GM21717 (cell line): ENCODE data around the gene POMC.
"Not testable (repeated sequence)": the region's sequence is repeated elsewhere in the genome, so short reads cannot be mapped to it uniquely, and the experiment has no call there.

Experiments used
- ATAC-seq: cut with Tn5 transposase; IDR thresholded peaks from one replicate; pipeline ENCODE4 v1.9.1; 2021; ENCODE audit warnings: mild to moderate bottlenecking, moderate library complexity; ENCODE audit not compliant: unreplicated experiment

POMC gene

DNA sequence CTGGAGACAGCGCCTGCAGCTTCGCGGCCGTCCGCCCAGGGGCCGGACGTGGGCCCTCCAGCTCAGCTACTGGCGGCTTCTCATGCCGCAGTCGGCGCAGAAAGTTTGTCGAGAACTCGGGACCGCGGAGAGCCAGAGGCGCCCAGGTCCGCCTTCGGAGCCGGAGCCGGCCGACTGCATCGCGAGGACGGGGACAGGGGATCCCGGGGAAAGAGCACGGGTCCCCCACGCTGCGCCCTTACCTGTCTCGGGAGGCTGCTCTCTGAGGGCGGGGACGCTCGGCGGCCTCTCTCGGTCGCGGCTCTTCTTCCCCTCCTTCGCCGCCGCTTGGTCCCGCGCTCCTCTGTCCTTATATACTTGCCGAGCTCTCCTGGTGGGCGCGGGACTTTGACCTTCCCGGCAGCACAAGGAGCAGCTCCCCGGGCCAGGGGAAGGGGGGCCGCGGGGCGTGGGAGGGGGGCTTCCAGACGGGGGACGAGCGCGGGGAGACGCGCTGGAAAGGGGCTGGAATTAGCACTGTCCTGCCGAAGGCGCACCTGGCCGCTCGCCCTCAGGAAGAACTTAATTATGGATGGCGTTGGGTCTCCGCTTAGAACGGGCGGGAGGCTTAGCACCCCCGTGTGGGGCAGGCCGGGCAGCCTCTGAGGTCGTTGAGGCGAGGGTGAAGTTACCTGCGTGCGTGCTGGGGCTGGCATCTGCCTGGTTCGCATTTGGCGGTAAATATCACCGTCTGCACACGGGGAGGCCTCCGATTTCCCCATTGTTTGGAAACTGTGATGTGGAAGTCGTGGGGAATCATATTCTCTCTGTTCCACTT lies at the start of gene POMC:
Gene POMC (minus strand): TSS at position 325 of the 817 bp plus-strand sequence. CDS start 3,808 bp downstream, outside the sequence.
- ATAC-seq, result no peak

DNA sequence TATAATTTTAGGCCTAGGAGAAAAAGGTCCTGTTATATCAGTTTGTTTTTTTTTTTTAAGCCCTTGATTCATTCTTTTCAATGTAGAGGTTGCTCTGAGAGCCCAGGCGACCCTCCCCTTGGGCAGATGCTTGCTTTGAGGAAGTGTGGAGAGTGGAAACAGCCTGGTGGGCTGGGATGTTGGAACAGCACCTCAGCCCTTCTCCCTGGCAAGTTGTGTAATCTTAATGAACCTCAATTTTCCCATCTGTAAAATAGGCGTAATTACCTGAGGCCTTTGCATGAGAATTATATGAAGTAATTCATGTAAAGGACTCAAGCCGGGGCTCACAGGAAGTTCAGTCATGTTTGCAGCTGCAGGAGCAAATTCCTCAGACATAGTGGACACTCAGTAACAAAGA lies 49.7 kb upstream of the POMC start:
- no peak for ATAC-seq

DNA sequence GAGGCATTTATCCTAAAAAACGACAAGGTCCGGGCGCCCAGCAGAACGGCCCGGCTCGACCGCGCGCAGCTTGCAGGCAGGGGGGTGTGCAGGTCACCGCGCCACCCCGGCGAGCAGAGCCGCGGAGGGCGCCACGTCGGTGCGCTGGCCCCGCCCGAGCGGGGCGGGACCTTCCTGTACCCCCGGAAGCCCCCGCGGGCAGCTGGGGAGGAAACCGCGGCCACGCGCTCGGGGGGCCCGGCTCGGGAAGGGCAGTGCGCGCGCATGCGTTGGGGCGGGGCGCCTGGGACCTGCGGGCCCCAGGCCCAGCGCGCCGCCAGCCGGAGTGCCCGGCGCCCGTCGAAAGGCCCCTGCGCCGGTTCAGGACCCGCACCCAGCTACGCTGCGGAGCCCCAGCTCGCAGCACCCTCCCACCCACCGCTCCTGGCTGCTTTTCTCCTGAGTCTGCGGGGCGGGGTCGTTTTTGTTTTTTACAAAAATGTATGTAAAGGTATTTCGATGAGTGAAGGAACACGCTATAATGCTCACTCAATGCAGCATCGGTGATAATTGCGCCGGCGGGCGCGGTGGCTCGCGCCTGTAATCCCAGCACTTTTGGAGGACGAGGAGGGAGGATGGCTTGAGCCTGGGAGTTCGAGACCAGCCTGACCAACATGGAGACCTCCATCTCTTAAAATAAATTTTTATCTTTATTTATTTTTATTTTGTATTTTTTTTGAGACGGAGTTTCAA lies 47.7 kb upstream of the POMC start:
- no peak for ATAC-seq

DNA sequence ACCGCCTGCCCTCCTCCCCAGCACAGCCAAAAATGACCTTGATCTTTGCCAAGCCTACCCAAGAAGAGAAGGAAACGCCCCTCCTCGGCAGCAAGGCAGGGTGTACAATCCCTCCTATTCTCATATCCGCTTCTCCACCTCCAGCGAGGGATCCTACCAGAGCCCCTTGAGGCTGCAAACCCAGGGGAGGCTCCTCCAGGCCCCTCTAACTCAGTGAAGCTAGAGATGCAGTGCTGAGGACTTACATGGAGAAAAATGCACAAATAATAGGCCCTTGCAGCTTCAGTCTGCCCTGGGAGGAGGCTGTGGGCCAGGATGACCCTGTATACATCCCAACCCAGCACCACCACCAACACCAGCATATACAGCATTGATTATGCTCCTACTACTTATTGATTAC lies 46.9 kb upstream of the POMC start:
- no peak for ATAC-seq

DNA sequence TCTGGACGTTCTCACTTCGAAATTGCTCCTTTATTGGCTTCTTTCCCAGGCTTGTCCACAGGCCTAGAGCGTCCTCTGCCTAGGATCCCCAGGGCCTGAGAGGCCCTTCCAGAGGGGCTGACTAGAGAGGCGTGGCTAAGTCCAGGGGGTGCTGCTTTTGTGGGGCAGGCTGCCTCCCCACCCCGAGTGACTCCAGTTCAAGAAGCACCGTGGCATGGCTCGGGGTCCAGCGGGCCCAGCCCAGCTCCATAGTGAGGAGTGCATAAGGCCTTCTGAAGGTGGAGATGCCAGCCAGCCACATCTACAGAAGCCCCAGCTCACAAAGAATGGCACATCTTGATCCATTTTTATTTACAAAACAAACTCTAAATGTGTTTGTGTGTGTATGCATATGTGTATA lies 44.8 kb upstream of the POMC start:
- no peak for ATAC-seq

DNA sequence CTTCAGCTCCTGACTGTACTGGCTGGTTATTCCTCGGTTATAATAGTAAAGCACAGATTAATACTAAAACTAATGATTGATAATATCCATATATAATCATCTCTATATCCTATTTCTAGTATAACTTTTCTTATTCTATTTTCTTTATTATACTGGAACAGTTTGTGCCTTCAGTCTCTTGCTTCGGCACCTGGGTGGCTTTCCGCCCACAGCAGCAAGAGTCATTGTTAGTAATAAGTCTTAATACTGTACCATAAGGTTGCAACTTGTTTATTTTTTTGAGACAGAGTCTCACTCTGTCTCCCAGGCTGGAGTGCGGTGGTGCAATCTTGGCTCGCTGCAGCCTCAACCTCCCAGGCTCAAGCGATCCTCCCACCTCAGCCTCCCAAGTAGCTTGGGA lies 42.5 kb upstream of the POMC start:
- ATAC-seq, result not testable (repeated sequence)

DNA sequence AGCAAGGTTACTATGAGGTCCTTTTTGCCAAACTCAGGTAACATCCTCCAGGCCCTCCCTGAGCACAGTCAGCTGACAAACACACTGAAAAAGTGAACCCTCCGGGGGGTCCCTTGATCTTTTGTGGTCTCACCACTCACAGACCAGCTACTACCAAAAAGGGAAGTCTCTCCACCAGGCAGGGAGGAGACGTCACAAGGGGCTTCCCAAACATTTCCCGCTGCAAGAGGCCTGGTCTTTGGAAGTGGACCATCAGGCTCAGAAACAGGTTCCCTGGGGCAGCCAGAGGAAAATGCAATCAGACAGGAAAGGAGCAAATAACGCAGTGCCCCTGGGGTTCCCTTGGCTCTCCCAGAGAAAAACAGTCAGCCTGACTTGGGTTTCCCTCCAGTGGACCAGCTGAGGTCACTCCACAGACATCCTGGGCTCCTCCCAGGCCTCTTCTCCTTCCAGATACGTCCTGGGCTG lies 38.7 kb upstream of the POMC start:
- ATAC-seq, result no peak

DNA sequence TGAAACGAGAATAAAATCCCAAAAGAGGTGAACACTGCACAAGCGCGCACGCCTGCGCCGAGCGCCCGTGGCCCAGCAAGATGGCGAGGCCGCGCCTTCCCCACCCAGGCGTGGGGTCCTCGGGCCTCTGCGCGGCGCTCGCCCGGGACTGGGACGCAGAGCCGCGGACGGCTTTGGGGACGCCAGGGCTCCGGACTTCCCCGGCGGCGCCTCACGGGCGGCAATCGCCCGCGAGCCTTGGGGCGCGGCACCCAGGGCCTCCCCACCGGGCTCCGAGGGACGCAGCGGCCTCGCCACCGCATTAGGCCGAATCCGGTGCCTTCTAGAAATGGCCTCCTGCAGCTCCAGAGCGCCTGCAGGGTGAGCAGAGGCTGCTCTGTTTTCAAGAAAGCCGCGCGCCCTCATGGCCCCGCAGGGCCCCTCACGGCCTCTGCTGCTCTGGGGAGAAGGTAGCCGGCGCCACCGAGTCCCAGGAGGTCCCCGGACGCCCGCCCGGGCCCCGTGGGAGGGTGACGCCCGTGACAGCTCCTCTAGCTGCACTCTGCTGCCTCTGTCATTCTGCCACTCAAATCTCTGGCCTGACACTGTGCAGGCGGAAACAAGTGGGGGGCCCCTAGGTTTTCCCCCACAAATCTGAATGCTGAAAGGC lies 35.9 kb upstream of the POMC start:
- ATAC-seq, result peak; percentile 44

DNA sequence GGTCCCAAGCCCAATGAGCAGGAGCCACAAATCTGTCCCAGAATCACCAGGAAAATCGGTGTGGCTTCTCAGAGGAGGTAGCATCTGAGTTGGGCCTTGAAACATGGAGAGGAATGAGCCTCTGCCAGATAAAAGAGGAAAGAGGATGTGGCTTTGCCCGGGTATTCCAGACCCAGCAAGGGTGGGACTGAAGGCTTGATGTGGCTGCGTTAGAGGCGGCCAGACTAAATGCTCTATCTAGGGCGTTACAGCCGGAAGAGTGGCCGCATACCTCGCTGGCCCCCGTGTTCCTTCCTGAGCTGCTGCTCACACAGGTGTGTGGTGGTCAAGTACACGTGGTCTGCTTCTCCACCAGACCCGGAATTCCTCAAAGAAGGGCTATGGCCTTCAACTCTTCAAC lies 33.9 kb upstream of the POMC start:
- ATAC-seq, result no peak

DNA sequence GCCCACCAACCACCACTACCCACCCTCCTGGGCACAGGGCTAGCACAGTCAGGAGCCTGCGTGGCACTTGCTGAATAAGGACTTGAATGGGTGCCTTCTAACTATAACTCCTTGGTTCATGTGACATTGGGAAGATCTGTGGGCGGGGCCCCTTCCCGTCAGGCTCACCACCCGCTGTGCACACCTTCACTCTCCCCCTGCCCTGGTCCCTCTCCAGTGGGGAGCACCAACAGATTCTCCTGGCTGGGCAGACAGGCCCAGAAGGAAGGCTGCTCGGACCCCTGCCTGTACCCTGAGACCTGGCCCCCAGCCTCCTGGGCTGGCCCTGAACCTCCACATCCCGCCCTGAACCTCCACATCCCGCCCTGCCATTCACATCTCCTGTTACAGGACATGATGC lies 33.4 kb upstream of the POMC start:
- no peak for ATAC-seq

DNA sequence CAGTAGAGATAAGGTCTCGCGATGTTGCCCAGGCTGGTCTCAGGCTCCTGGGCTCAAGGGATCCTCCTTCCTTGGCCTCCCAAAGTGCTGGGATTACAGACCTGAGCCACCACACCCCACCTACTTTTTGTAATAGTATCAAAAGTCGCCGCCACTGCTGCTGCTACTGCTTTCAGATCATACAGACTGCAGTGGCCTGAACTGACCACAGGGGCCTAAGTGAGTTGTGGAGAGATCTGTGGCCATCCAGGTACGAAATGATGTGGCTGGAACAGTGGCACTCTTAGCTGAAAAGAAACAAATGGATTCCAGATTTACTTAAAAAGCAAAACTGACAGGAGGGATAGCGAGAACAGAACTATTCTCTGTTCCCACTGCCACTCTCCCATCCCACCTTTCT lies 32.9 kb upstream of the POMC start:
- ATAC-seq, result no peak

DNA sequence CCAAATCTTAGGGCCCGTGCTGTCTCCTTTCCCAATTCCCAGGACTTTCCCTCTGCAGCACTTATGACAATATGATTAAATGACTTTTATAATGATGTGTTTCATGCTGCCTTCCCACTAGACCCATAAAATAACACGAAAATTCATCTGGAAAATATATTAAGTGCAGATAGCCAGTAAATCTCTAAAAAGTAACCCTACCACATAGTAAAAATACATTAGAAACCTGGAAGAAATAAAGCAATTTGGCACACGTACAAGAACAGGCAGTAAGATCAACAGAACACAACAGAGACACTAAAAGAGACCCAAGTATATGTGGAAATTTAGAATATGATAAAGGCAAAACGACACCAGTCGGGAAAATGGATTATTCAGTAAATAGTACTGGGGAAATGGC lies 30.2 kb upstream of the POMC start:
- ATAC-seq, result no peak

DNA sequence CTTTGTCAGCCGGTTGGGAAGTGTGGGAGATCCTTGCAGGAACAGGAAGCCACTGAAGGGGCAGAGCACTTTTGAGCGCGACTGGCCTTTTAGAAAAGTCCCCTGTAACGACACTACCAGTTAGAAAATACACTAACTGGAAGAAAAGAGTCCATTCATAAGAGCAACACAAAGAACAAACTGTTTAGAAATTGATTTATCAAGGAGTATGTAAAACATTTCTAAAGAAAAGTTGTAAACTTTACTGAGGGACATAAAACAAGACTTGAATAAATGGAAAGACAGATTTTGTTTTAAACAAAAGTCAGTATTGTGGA lies 29.8 kb upstream of the POMC start:
- no peak for ATAC-seq

DNA sequence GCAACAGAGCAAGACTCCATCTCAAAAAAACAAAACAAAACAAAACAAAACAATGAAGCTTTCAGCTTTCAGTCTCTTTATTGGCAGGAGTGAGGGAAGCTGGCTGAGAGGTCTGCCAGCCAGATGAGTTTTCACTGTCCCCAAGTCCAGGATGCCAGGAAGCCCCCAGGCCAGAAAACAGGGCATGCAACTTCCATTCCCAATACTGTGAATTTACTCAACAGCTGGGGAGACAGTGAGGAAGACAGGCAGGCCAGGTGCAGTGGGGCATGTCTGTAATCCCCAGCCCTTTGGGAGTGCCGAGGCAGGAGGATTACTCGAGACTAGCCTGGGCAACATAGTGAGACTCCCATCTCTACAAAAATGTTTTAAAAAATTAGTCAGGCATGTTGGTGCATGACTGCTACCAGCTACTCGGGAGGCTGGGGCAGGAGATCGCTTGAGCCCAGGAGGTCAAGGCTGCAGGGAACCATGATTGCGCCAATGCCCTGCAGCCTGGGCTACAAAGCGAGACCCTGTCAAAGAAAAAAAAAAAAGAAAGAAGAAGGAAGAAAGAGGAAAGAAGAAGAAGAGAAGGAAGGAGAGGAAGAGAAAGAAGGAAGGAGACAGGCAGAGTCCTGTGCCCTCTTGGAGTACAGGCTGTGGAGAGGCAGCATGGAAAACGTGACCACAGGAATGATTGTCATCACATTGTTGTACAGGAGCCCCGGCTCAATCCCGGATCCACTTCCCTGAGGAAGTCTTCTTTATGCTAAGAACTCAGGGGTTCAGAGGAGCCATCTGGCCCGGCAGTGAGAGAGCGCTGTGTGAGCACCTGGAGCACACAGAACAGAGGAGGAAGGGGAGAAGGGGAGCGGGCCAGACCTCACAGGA lies 29.2 kb upstream of the POMC start:
- ATAC-seq, result no peak

DNA sequence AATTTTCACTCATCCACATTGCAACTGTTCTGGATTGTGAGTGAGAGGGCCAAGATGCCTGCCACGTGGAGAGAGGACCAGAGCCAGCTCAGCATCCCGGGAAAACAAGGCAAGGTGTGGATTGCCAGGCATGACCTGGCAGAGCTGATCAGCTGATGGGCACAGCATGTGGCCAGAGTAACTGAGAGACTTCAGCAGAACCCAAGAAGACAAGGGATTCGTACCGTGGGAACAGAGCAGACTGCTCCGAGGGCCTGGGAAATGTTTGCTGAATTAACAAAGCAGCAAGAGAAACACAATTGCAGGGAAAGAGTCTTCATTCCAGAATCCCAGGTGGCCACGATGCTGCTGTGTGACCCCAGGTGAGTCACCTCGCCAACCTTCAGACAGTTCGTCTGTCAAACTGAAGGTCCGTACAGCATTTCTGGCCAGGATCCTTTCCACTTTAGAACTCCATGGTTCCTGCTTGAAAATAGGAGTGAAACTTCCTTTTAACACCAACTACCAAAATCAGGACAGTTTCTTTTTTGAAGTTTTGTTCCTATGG lies 26.3 kb upstream of the POMC start:
- no peak for ATAC-seq

DNA sequence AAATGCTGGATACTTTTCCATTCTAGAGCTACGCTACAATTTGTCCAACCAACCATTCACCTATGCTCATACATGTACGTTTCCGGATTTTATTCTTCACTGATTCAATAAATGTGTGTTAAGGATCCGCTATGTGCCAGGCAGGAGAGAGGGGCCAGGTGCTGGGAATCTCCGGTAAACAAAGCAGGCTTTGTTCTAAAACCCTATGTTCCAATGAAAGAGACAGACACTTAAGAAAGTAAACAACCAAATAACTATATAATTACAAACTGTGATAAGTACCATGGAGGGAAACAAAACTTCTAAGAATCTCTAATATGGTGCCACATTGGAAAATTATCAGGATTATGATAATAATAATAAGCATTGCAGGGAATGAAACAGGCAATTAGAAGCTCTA lies 22.2 kb upstream of the POMC start:
- ATAC-seq, result no peak

DNA sequence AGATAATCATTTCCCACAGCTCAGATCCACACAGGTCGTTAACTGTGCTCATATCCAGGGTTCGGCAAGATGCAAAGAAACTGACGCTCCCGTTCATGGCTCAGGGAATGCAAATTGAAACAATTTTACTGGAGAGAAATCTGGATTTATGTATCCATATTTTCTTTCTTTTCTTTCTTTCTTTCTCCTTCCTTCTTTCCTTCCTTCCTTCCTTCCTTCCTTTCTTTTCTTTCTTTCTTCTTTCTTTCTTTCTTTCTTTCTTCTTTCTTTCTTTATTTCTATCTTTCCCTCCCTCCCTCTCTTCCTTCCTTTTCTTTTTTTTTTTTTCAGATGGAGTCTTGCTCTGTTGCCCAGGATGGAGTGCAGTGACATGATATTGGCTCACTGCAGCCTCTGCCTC lies 20.0 kb upstream of the POMC start:
- ATAC-seq, result no peak

DNA sequence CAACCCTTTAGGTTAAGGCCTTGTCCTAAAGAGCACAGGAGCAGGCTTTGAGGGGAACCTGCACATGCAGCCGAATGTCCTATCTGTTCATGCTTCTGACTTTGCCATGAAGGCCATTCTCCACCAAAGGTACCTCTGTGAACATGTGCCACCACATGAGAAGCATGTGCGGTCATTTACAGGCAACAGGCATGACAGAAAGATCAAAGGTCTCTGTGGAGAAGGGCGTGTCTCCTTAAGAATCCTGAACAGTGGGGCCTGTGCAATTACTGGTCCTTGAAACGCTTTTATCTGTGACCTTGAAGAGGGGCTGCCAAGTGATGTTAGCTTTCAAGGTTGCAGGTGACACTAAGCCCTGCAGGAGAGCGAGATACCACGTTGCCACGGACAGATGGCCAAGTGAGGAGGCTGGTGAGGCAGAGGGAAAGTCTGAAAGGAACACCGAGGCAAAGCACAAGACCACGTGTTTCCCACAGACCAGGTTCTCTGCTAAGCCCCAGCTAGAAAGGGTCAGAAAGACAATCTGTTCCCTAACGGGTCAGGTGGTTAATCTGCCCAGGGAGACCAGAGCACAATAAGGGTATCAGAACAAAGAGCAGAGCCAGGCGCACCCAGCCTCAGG lies 19.5 kb upstream of the POMC start:
- ATAC-seq, result no peak

DNA sequence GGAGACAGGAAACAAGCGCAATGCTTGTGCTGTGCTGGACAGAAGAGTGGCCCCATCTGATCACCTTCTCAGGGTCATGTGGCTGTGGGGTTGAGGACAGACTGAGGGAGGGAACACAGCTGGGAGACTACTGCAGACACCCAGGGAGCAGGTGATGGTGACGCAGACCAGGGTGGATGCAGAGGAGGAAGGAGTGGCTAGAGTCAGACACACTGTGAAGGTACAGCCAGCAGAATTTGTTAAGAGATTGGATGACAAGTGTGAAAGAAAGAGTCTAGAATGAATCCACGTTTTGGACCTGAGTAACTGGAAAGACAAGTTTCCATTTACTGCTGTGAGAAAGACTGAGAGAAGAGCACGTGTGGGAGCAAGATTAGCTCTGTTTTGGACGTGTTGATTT lies 15.9 kb upstream of the POMC start:
- ATAC-seq, result no peak

DNA sequence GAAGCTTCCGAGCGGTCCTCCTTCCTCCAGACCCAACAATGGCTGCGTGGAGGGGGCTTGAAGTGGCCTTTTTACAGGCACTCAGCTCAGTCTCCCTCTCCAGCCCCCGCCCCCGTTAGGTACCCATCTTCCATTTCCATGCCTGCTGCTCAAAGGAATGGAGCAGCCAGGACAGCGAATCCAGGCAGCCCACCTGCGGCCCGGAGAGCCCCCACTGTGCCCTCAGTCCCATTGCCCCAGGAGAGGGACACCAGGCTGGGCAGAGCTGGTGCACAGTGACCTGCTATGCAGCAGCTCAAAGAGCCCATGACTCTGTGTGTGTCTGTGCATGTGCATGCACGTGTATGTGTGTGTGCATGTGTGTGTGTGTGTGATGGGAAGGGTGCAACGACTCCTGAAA lies 10.6 kb upstream of the POMC start:
- ATAC-seq, result no peak
